SK-N-SH treated with all-trans-retinoic acid at 6 μM for 48 hours (cell line): ENCODE measurements around the gene RPS14.
"Not testable (repeated sequence)": the region's sequence is repeated elsewhere in the genome, so short reads cannot be mapped to it uniquely, and the experiment has no call there.

ENCODE experiments used
- ATAC-seq: fragments of 200-7000 bp; cut with Tn5 transposase; 3 replicates; pipeline ENCODE4 v1.9.1; 2020; ENCODE audit warnings: mild to moderate bottlenecking, moderate library complexity
- ARNTL ChIP-seq: fragments of 450-650 bp; formaldehyde crosslinking; IDR thresholded peaks from 2 replicates; pipeline ENCODE4 v1.5.0; 2020; ENCODE audit warnings: low read depth, mild to moderate bottlenecking, moderate library complexity, borderline replicate concordance
- BACH2 ChIP-seq: fragments of 250-450 bp; sonication (Bioruptor Pico); IDR thresholded peaks from 2 replicates; pipeline ENCODE4 v1.9.0; 2021; ENCODE audit warnings: mild to moderate bottlenecking, borderline replicate concordance
- CSDC2 ChIP-seq: fragments of 250-450 bp; sonication (Bioruptor Pico); IDR thresholded peaks from 2 replicates; pipeline ENCODE4 v1.5.0; 2020; ENCODE audit warnings: mild to moderate bottlenecking, moderate library complexity
- ESRRG ChIP-seq: fragments of 250-450 bp; sonication (Bioruptor Pico); IDR thresholded peaks from 2 replicates; pipeline ENCODE4 v1.6.1; 2021; ENCODE audit warnings: mild to moderate bottlenecking
- GLIS3 ChIP-seq: fragments of 250-450 bp; sonication (Bioruptor Pico); IDR thresholded peaks from 2 replicates; pipeline ENCODE4 v1.5.0; 2020; ENCODE audit warnings: mild to moderate bottlenecking, moderate library complexity
- ISL1 ChIP-seq: fragments of 250-450 bp; sonication (Bioruptor Pico); IDR thresholded peaks from 2 replicates; pipeline ENCODE4 v2.1.2; 2022; ENCODE audit warnings: mild to moderate bottlenecking, moderate library complexity
- OSR1 ChIP-seq: fragments of 250-450 bp; sonication (Bioruptor Pico); IDR thresholded peaks from 2 replicates; pipeline ENCODE4 v1.8.0; 2022; ENCODE audit warnings: moderate library complexity, mild to moderate bottlenecking, inconsistent platforms
- PPARA ChIP-seq: fragments of 250-450 bp; sonication (Bioruptor Pico); IDR thresholded peaks from 2 replicates; pipeline ENCODE4 v1.5.0; 2020; ENCODE audit warnings: mild to moderate bottlenecking, borderline replicate concordance
- SNAI2 ChIP-seq: fragments of 250-450 bp; sonication (Bioruptor Pico); IDR thresholded peaks from 2 replicates; pipeline ENCODE4 v1.5.0; 2020; ENCODE audit warnings: mild to moderate bottlenecking, moderate library complexity
- TCF4 ChIP-seq: fragments of 250-450 bp; sonication (Bioruptor Pico); IDR thresholded peaks from 2 replicates; pipeline ENCODE4 v1.8.0; 2021; ENCODE audit warnings: mild to moderate bottlenecking, moderate library complexity, borderline replicate concordance
- TOX ChIP-seq: fragments of 250-450 bp; sonication (Bioruptor Pico); IDR thresholded peaks from 2 replicates; pipeline ENCODE4 v1.8.0; 2021; ENCODE audit warnings: mild to moderate bottlenecking, moderate library complexity, borderline replicate concordance
- ZC3H10 ChIP-seq: fragments of 250-450 bp; sonication (Bioruptor Pico); IDR thresholded peaks from 2 replicates; pipeline ENCODE4 v1.5.1; 2021; ENCODE audit warnings: mild to moderate bottlenecking, moderate library complexity
- ZFP30 ChIP-seq: fragments of 450-650 bp; formaldehyde crosslinking; IDR thresholded peaks from 2 replicates; pipeline ENCODE4 v1.5.0; 2022; ENCODE audit warnings: mild to moderate bottlenecking, moderate library complexity
- ZNF565 ChIP-seq: fragments of 450-650 bp; formaldehyde crosslinking; conservative IDR thresholded peaks from 2 replicates; pipeline ENCODE4 v1.5.0; 2020; ENCODE audit warnings: low read depth, mild to moderate bottlenecking, moderate library complexity
- ZNF70 ChIP-seq: fragments of 450-650 bp; formaldehyde crosslinking; IDR thresholded peaks from 2 replicates; pipeline ENCODE4 v1.5.0; 2020; ENCODE audit warnings: mild to moderate bottlenecking, moderate library complexity
- ZNF8 ChIP-seq: fragments of 450-650 bp; formaldehyde crosslinking; IDR thresholded peaks from 2 replicates; pipeline ENCODE4 v1.5.0; 2020; ENCODE audit warnings: mild to moderate bottlenecking, moderate library complexity
- TF ChIP-seq, protein P1 (sequence below): fragments of 250-450 bp; sonication (Bioruptor Pico); IDR thresholded peaks from 2 replicates; pipeline ENCODE4 v1.5.1; 2020; ENCODE audit warnings: low read depth, mild to moderate bottlenecking, moderate library complexity
- TF ChIP-seq, protein P2 (sequence below): fragments of 250-450 bp; sonication (Bioruptor Pico); IDR thresholded peaks from 2 replicates; pipeline ENCODE4 v1.8.0; 2021; ENCODE audit warnings: low read depth, mild to moderate bottlenecking, moderate library complexity, borderline replicate concordance
- TF ChIP-seq, protein P3 (sequence below): fragments of 250-450 bp; sonication (Bioruptor Pico); IDR thresholded peaks from 2 replicates; pipeline ENCODE4 v1.8.0; 2020; ENCODE audit warnings: mild to moderate bottlenecking, moderate library complexity, borderline replicate concordance
- TF ChIP-seq, protein P4 (sequence below): fragments of 250-450 bp; sonication (Bioruptor Pico); IDR thresholded peaks from 2 replicates; pipeline ENCODE4 v1.5.0; 2020; ENCODE audit warnings: mild to moderate bottlenecking, moderate library complexity
- TF ChIP-seq, protein P5 (sequence below): fragments of 250-450 bp; sonication (Bioruptor Pico); IDR thresholded peaks from 2 replicates; pipeline ENCODE4 v1.5.1; 2021; ENCODE audit warnings: mild to moderate bottlenecking, moderate library complexity

The RPS14 gene

DNA sequence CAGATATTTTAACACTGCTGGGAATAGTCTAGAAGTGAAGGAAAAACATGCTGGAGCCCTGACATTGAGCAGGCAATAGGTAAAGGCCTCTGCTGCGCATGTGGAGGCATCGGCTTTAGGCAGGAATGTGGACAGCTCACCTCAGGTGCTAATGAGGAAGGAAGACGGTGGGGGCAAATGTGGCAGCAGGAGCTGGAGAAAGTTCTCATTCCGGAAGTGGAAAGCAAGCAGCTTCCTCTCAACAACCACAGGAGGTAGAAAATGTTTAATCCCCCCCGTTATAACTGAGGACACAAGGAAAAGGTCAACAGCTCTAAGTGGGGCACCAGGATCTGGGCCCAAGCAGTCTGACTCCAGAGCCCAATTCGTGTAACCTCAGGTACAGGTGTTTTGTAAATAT lies 7.6 kb upstream of the RPS14 start:
- no peak for TF ChIP-seq TOX (CRISPR knock-in tag)
- no peak for TF ChIP-seq ZNF70 (CRISPR knock-in tag)
- TF ChIP-seq ZNF8 (CRISPR knock-in tag): no peak
- TF ChIP-seq, protein P1, sequence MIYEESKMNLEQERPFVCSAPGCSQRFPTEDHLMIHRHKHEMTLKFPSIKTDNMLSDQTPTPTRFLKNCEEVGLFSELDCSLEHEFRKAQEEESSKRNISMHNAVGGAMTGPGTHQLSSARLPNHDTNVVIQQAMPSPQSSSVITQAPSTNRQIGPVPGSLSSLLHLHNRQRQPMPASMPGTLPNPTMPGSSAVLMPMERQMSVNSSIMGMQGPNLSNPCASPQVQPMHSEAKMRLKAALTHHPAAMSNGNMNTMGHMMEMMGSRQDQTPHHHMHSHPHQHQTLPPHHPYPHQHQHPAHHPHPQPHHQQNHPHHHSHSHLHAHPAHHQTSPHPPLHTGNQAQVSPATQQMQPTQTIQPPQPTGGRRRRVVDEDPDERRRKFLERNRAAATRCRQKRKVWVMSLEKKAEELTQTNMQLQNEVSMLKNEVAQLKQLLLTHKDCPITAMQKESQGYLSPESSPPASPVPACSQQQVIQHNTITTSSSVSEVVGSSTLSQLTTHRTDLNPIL: no peak
- no peak for TF ChIP-seq ZNF565 (CRISPR knock-in tag)
- TF ChIP-seq, protein P2, sequence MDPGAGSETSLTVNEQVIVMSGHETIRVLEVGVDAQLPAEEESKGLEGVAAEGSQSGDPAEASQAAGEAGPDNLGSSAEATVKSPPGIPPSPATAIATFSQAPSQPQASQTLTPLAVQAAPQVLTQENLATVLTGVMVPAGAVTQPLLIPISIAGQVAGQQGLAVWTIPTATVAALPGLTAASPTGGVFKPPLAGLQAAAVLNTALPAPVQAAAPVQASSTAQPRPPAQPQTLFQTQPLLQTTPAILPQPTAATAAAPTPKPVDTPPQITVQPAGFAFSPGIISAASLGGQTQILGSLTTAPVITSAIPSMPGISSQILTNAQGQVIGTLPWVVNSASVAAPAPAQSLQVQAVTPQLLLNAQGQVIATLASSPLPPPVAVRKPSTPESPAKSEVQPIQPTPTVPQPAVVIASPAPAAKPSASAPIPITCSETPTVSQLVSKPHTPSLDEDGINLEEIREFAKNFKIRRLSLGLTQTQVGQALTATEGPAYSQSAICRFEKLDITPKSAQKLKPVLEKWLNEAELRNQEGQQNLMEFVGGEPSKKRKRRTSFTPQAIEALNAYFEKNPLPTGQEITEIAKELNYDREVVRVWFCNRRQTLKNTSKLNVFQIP (CRISPR knock-in tag): no peak
- TF ChIP-seq, protein P3, sequence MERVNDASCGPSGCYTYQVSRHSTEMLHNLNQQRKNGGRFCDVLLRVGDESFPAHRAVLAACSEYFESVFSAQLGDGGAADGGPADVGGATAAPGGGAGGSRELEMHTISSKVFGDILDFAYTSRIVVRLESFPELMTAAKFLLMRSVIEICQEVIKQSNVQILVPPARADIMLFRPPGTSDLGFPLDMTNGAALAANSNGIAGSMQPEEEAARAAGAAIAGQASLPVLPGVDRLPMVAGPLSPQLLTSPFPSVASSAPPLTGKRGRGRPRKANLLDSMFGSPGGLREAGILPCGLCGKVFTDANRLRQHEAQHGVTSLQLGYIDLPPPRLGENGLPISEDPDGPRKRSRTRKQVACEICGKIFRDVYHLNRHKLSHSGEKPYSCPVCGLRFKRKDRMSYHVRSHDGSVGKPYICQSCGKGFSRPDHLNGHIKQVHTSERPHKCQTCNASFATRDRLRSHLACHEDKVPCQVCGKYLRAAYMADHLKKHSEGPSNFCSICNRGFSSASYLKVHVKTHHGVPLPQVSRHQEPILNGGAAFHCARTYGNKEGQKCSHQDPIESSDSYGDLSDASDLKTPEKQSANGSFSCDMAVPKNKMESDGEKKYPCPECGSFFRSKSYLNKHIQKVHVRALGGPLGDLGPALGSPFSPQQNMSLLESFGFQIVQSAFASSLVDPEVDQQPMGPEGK (CRISPR knock-in tag): no peak
- TF ChIP-seq GLIS3 (CRISPR knock-in tag): no peak
- TF ChIP-seq, all 23 proteins: peak for 0
- ATAC-seq: no peak

DNA sequence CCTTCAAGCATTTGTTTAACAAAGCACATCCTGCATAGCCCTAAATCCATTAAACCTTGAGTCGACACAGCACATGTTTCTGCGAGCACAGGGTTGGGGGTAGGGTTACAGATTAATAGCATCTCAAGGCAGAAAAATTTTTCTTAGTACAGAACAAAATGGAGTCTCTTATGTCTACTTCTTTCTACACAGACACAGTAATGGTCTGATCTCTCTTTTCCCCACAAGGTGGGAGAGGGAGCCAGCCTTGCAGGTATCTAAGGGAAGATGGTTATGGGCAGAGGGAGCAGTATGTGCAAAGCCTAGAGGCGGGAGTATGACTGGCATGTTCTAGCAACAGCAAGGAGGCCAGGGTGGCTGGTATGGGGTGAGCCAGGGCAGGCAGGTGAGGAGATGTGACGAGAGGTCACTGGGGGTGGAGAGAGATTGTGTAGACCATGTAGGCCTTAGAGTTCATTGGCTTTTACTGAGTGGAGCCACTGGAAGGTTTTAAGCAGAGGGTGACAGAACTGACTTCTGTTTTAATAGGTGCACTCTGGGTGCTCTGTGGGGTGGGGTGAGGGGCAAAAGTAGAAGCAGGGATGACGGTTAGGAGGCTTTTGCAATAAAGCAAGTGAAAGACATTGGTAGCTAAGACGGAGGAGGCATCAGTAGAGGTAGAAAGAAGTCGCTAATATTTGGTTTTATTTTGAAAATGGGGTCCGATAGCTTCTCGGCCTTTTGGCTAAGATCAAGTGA lies 5.1 kb upstream of the RPS14 start:
- TF ChIP-seq SNAI2 (CRISPR knock-in tag) (no peak), ARNTL (CRISPR knock-in tag) (no peak), ZNF565 (CRISPR knock-in tag) (no peak), BACH2 (no peak), PPARA (no peak), CSDC2 (CRISPR knock-in tag) (no peak), GLIS3 (CRISPR knock-in tag) (no peak), ISL1 (no peak), ZFP30 (CRISPR knock-in tag) (no peak), ZNF8 (CRISPR knock-in tag) (no peak), ZC3H10 (no peak), TCF4 (CRISPR knock-in tag) (no peak), OSR1 (no peak), ESRRG (no peak)
- TF ChIP-seq, protein P3 (CRISPR knock-in tag): no peak
- TF ChIP-seq, protein P4, sequence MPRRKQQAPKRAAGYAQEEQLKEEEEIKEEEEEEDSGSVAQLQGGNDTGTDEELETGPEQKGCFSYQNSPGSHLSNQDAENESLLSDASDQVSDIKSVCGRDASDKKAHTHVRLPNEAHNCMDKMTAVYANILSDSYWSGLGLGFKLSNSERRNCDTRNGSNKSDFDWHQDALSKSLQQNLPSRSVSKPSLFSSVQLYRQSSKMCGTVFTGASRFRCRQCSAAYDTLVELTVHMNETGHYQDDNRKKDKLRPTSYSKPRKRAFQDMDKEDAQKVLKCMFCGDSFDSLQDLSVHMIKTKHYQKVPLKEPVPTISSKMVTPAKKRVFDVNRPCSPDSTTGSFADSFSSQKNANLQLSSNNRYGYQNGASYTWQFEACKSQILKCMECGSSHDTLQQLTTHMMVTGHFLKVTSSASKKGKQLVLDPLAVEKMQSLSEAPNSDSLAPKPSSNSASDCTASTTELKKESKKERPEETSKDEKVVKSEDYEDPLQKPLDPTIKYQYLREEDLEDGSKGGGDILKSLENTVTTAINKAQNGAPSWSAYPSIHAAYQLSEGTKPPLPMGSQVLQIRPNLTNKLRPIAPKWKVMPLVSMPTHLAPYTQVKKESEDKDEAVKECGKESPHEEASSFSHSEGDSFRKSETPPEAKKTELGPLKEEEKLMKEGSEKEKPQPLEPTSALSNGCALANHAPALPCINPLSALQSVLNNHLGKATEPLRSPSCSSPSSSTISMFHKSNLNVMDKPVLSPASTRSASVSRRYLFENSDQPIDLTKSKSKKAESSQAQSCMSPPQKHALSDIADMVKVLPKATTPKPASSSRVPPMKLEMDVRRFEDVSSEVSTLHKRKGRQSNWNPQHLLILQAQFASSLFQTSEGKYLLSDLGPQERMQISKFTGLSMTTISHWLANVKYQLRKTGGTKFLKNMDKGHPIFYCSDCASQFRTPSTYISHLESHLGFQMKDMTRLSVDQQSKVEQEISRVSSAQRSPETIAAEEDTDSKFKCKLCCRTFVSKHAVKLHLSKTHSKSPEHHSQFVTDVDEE (CRISPR knock-in tag): no peak
- TF ChIP-seq, protein P5, sequence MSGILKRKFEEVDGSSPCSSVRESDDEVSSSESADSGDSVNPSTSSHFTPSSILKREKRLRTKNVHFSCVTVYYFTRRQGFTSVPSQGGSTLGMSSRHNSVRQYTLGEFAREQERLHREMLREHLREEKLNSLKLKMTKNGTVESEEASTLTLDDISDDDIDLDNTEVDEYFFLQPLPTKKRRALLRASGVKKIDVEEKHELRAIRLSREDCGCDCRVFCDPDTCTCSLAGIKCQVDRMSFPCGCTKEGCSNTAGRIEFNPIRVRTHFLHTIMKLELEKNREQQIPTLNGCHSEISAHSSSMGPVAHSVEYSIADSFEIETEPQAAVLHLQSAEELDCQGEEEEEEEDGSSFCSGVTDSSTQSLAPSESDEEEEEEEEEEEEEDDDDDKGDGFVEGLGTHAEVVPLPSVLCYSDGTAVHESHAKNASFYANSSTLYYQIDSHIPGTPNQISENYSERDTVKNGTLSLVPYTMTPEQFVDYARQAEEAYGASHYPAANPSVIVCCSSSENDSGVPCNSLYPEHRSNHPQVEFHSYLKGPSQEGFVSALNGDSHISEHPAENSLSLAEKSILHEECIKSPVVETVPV (CRISPR knock-in tag): no peak
- TF ChIP-seq, all 23 proteins: peak for 0
- ATAC-seq: no peak

DNA sequence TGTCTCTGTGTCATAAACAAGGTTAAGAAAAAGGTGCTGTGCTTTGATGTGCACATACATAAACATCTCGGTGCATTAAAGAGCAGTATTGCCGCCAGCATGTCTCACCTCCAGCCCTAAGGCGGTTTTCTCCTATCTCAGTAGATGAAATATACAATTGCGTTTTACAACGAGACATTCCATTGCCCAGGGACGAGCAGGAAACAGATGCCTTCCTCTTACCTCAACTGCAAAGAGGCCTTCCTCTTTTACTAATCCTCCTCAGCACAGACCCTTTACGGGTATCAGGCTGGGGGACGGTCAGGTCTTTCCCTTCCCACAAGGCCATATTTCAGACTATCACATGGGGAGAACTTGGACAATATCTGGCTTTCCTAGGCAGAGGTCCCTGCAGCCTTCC lies 4.5 kb upstream of the RPS14 start:
- ATAC-seq: not testable (repeated sequence)
